ENCODE measurements around the gene CUL5. TPM values are rescaled to one million over a fixed set of nuclear protein-coding genes. Genes with fewer than 3 reads are reported as not detected.

CUL5 gene
- total RNA-seq = 10 to 100 TPM; 26.2 to 43.7 (median 33.3) TPM
- long read RNA-seq, donor 1, full-length matches to known transcripts = 3 of 11 reads
- long read RNA-seq, donor 1, partial matches to known transcripts = 5 of 11 reads
- long read RNA-seq, donor 1, other reads (novel, unspliced or antisense) = 3 of 11 reads
- long read RNA-seq, donor 2, partial matches to known transcripts = 17 of 21 reads
- long read RNA-seq, donor 2, other reads (novel, unspliced or antisense) = 4 of 21 reads

DNA sequence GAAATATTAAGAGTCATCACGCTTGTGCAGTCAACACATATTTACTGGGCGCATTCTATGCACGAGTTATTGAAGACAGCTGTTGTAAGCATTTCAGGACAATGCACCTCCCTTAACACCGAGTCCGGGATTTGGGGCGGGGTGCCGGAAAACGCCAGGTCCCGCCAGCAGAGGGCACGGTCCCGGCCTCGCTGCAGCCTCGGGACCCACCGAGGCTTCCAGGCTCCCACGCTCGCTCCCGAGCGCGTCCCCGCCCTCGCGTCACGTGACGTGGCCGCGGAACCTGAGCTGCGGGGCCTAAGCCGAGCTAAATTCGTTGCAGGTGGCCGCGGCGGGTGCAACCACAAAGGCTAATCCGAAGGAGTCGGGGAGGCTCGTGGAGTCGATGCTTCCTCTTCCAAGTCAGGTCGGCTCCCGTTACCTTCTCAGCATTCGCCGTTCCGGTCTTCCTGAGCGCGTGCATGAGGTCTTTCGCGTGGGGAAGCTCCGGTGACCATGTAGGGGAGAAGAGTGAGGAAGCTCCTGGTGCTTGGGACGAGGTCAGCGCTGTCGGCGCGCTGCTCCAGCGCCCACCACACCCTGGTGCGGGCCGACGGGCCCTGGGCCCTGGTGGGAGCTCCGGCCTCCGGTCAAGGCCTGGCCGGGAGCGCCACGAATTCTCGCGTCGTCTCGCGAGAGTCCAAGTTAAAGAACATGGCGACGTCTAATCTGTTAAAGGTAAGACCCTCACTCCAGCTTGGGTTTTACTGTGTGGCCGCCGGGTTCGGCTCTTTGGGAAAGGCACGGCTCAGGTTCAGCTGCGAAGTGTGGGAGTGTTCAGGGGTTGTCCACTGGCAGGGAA is at the start of gene CUL5:
TSS of gene CUL5 (plus strand) at position 243 of the 841 bp plus-strand sequence. CDS start at position 694, 451 bp downstream.
- TF ChIP-seq, protein P1, sequence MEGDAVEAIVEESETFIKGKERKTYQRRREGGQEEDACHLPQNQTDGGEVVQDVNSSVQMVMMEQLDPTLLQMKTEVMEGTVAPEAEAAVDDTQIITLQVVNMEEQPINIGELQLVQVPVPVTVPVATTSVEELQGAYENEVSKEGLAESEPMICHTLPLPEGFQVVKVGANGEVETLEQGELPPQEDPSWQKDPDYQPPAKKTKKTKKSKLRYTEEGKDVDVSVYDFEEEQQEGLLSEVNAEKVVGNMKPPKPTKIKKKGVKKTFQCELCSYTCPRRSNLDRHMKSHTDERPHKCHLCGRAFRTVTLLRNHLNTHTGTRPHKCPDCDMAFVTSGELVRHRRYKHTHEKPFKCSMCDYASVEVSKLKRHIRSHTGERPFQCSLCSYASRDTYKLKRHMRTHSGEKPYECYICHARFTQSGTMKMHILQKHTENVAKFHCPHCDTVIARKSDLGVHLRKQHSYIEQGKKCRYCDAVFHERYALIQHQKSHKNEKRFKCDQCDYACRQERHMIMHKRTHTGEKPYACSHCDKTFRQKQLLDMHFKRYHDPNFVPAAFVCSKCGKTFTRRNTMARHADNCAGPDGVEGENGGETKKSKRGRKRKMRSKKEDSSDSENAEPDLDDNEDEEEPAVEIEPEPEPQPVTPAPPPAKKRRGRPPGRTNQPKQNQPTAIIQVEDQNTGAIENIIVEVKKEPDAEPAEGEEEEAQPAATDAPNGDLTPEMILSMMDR (IDR thresholded peaks at IDR 0.05) = peak; percentile 91
- no peaks in the 10 kb centered on the region for H3K9me3 ChIP-seq
- peak within 1 kb of the TSS; percentile 89 for H3K4me3 ChIP-seq
- intact Hi-C loops (cut with DNase I, micrococcal nuclease) = no loop called here
- H3K36me3 ChIP-seq (ENCODE audit: low read depth) = no peaks in the 10 kb centered on the region
- DNase-seq (peak; percentile 92 to 96 (median 95)), ATAC-seq (peak; percentile 98)
- peaks cover 22% of the 10 kb centered on the region for H3K4me1 ChIP-seq (ENCODE audit: low read depth)

DNA sequence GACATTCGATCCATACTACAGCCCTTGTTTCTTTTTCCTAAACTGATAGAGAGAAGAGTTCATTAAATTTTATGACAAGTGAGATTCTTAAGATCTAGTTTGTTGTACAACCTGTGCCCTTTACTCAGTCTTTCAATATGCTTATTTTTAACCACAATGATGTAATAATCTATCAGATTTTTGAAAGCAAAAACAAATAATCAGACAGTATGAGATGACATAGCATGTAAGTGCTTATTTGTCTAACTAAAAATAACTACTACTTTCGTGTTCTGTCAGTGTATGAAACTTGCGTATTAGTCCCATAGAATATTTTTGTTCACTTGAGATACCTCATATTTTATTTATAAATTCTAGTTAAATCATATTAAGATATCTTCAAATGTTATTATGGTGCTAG is 47.2 kb upstream of the CUL5 start:
- intact Hi-C loops (cut with DNase I, micrococcal nuclease) = no loop called here
- H3K36me3 ChIP-seq (ENCODE audit: low read depth) = no peaks in the 10 kb centered on the region
- no peaks in the 10 kb centered on the region for H3K4me1 ChIP-seq (ENCODE audit: low read depth)
- no peak overlapping the region for H3K4me3 ChIP-seq
- no peaks in the 10 kb centered on the region for H3K9me3 ChIP-seq
- DNase-seq (no peak), ATAC-seq (no peak)
- TF ChIP-seq, protein P1 (IDR thresholded peaks at IDR 0.05) = no peak

DNA sequence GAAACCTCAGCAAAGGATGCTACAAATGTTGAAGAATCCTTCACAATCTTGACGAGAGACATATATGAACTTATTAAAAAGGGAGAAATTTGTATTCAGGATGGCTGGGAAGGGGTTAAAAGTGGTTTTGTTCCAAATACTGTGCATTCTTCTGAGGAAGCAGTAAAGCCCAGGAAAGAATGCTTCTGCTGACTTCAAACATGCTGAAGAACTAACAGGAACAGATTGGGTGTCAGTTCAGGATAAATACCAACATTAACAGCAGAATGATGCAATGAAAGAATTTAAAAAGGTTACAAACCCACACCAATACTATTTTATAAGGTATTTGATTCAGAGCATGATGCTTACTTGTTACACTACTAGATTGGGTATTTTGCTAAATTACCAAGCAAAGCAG is 46.5 kb upstream of the CUL5 start:
- no peak for ATAC-seq
- intact Hi-C loops (cut with DNase I, micrococcal nuclease) = no loop called here
- H3K36me3 ChIP-seq (ENCODE audit: low read depth) = no peaks in the 10 kb centered on the region
- H3K9me3 ChIP-seq = no peaks in the 10 kb centered on the region
- H3K4me3 ChIP-seq = no peak overlapping the region
- no peaks in the 10 kb centered on the region for H3K4me1 ChIP-seq (ENCODE audit: low read depth)
- DNase-seq = no peak
- TF ChIP-seq, protein P1 (IDR thresholded peaks at IDR 0.05) = no peak

DNA sequence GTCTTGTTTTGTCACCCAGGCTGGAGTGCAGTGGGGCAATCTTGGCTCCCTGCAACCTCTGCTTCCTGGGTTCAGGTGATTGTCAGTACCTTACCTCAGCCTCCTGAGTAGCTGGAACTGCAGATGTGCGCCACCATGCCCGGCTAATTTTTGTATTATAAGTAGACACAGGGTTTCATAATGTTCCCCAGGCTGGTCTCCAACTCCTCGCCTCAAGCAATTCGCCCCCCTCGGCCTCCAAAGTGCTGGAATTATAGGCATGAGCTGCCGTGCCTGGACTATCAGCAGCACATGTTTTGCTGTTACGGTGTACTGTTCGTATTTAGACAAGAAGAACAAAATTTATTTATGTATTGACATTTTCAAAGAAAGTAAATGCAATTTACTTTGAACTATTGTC is 45.6 kb upstream of the CUL5 start:
- no peaks in the 10 kb centered on the region for H3K36me3 ChIP-seq (ENCODE audit: low read depth)
- H3K4me3 ChIP-seq = no peak overlapping the region
- no peaks in the 10 kb centered on the region for H3K9me3 ChIP-seq
- no peak for ATAC-seq
- intact Hi-C loops (cut with DNase I, micrococcal nuclease) = no loop called here
- no peak for DNase-seq
- H3K4me1 ChIP-seq (ENCODE audit: low read depth) = no peaks in the 10 kb centered on the region
- TF ChIP-seq, protein P1 (IDR thresholded peaks at IDR 0.05) = no peak

DNA sequence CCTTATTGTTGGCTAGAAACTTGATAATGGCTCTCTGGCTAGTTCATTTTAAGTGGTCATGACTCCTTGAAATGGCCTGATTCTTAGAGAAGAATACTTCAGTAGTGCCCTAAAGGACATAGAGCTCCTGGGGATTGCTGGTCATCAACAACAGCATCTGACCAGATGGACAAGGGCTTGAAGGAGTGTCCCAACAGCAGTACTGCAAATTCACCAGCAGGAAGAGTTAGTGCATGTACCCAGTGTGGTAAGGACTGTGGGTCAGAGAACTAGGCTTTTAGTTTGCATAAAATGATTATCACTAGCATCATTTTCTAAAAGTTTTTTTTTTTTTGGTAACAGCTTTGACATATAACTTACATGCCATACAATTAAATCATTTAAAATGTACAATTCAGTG is 39.5 kb upstream of the CUL5 start:
- ATAC-seq (no peak), DNase-seq (no peak)
- intact Hi-C loops (cut with DNase I, micrococcal nuclease) = no loop called here
- H3K9me3 ChIP-seq = no peaks in the 10 kb centered on the region
- TF ChIP-seq, protein P1 (IDR thresholded peaks at IDR 0.05) = no peak
- no peak overlapping the region for H3K4me3 ChIP-seq
- H3K36me3 ChIP-seq (ENCODE audit: low read depth) = no peaks in the 10 kb centered on the region
- H3K4me1 ChIP-seq (ENCODE audit: low read depth) = no peaks in the 10 kb centered on the region

All from mucosa of descending colon (tissue), 3 donors.